ENCODE results near the gene DAG1.

Gene DAG1

DNA sequence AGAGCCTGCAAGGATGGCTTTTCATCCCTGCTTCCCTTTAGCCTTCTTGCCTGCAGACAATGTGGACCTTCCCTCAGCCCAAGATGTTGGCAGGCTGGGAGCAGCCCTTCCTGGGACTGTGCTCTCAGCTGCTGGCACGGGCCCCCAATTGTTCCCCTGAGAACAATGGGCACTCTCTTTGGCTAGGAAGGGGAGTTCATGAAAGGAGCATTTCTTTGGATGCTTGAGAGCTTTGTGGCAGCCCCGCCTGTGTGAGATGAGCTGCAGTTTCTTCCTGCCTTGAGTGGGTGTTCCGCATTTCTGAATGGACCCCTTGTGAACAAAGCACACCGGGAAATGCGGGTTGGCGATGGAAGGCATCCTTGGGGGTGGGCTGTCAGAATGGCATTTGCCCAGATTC, 49.2 kb downstream of the DAG1 start:
- no peak for DNase-seq

DNA sequence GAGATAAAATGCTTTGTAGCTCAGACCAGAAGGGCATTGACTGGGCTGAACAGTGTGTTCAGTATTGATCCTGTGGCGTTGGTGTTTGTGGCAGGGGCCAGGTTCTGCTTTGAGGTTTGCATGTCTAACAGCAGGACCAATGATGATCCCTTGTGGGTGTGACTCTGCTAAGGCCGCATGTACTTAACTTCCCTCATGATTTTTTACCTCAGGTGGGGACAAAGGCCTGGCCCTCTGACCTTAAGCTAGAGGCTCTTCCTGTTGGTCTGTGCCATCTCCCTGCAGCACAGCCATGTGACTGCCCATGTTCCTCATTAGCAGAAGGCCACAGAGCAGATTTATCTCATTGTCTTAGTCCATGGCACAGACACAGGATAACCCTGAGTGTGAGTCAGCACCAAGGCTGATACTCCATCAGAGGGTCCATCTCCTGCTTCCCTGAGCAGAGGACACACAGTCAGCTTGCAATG, 49.9 kb downstream of the DAG1 start:
- DNase-seq, result no peak

DNA sequence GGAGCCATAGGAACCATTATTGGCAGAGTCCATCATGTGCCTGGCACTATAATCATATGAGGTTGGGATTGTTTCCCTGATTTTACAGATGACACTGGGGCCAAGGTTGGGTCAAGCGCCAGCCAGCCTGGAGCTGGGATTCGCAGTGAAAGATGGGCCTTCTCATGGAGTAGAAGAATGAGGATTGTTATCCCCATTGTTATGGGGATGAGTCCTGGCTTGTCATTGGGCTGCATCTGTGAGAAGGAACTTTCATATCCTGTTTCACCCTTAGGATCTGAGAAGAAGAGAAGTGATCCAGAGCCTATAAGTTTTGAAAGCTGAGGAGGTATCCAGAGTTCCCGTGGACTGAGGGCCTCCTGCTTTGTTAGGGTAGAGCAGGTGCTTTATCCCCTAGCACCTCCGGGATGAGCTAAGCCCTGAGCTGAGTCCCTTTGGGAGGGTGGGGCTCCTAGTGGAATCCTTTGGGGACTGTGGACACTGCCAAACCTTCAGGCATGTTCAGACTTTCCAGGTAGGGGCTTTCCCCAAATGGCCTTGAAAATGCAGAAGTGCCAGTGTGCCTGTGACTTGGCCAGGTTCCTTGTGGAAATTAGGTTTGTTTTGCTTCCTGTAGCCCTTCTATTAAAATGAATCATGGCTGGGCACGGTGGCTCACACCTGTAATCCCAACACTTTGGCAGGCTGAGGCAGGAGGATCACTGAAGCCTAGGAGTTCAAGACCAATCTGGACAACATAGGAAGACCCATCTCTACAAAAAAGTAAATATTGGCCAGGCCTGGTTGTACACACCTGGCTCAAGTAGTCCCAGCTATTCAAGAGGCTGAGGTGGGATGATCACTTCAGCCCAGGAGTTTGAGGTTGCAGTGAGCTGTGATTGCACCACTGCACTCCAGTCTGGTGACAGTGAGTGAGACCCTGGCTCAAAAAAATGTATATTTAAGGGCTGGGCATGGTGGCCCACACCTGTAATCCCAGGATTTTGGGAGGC, 54.0 kb downstream of the DAG1 start:
- no peak for DNase-seq

DNA sequence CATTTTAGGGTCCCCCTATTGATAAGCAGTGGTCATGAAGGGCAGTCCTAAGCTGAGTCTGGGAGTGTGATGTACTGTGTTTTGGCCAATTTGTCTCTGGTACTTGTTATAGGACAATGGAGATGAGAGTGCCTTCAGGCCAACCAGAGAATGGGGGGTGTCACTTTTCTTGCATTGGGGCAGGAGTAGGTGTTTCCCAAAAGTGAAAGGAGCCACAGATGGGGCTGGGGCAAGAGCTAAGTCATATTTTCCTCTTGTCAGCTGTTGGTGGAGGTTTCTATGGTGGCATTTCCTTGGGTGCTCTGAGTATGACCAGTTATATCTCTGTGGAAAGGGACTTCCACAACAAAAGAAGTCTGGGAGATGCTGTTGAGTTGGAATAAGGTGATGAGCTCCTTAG, 59.5 kb downstream of the DAG1 start:
- no peak for DNase-seq

DNA sequence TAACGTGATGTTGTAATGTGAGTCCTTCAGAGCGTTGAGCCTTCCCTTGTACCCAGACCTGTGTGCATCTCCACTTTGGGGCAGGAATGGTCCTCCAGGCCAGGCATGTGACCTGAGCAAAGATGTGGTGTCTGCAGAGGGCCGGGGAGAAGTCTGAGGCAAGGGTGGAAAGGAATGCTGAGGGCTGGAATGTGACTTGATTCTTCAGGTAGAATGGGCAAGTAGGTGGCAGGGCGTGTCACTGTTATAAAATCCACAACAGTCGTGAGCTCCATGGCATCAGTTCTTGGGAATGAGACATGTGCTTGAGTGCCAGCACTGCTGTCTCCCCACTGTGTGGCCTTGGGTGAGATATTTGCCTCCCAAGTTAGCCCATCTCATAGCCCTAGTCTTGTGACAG, 60.2 kb downstream of the DAG1 start:
- DNase-seq, result no peak

DNA sequence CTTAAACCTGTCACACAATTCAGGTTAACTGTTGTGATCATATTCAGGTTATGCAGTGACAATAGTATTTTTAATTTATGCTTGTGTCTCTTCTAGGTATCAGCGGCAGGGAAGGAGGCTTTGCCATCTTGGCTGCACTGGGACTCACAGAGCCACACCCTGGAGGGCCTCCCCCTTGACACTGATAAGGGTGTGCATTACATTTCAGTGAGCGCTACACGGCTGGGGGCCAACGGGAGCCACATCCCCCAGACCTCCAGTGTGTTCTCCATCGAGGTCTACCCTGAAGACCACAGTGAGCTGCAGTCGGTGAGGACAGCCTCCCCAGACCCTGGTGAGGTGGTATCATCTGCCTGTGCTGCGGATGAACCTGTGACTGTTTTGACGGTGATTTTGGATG, 60.6 kb downstream of the DAG1 start:
- DNase-seq, result no peak

DNA sequence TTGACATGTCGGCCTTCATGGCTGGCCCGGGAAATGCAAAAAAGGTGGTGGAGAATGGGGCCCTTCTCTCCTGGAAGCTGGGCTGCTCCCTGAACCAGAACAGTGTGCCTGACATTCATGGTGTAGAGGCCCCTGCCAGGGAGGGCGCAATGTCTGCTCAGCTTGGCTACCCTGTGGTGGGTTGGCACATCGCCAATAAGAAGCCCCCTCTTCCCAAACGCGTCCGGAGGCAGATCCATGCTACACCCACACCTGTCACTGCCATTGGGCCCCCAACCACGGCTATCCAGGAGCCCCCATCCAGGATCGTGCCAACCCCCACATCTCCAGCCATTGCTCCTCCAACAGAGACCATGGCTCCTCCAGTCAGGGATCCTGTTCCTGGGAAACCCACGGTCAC, 61.2 kb downstream of the DAG1 start:
- no peak for DNase-seq

DNA sequence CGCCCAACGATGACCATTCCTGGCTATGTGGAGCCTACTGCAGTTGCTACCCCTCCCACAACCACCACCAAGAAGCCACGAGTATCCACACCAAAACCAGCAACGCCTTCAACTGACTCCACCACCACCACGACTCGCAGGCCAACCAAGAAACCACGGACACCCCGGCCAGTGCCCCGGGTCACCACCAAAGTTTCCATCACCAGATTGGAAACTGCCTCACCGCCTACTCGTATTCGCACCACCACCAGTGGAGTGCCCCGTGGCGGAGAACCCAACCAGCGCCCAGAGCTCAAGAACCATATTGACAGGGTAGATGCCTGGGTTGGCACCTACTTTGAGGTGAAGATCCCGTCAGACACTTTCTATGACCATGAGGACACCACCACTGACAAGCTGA, 61.6 kb downstream of the DAG1 start:
- no peak for DNase-seq

DNA sequence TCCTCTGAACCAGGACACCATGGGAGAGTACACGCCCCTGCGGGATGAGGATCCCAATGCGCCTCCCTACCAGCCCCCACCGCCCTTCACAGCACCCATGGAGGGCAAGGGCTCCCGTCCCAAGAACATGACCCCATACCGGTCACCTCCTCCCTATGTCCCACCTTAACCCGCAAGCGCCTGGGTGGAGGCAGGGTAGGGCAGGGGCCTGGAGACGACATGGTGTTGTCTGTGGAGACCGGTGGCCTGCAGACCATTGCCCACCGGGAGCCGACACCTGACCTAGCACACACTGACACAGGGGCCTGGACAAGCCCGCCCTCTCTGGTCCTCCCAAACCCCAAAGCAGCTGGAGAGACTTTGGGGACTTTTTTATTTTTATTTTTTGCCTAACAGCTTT, 63.0 kb downstream of the DAG1 start:
- DNase-seq, result no peak

DNA sequence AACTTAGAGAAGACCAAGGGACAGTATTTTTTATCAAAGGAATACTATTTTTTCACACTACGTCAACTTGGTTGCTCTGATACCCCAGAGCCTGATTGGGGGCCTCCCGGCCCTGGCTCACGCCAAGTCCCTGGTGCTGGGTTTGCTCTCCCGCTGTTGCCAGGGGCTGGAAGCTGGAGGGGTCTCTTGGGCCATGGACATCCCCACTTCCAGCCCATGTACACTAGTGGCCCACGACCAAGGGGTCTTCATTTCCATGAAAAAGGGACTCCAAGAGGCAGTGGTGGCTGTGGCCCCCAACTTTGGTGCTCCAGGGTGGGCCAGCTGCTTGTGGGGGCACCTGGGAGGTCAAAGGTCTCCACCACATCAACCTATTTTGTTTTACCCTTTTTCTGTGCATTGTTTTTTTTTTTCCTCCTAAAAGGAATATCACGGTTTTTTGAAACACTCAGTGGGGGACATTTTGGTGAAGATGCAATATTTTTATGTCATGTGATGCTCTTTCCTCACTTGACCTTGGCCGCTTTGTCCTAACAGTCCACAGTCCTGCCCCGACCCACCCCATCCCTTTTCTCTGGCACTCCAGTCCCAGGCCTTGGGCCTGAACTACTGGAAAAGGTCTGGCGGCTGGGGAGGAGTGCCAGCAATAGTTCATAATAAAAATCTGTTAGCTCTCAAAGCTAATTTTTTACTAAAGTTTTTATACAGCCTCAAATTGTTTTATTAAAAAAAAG, 63.9 kb downstream of the DAG1 start:
- DNase-seq, result no peak

DNA sequence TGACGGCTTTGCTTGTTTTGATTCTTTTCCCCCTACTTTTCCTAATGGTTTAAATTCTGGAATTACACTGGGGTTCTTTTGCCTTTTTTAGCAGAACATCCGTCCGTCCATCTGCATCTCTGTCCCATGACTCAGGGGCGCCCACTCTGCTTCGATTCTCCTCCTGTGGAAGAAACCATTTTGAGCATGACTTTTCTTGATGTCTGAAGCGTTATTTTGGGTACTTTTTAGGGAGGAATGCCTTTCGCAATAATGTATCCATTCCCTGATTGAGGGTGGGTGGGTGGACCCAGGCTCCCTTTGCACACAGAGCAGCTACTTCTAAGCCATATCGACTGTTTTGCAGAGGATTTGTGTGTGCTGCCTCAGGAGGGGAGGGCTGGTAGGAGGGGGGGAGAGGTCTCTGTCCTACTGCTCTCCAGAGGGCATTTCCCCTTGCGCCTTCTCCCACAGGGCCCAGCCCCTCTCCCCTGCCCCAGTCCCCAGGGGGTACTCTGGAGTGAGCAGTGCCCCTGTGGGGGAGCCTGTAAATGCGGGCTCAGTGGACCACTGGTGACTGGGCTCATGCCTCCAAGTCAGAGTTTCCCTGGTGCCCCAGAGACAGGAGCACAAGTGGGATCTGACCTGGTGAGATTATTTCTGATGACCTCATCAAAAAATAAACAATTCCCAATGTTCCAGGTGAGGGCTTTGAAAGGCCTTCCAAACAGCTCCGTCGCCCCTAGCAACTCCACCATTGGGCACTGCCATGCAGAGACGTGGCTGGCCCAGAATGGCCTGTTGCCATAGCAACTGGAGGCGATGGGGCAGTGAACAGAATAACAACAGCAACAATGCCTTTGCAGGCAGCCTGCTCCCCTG, 64.7 kb downstream of the DAG1 start:
- peak; percentile 46 to 68 for DNase-seq

DNA sequence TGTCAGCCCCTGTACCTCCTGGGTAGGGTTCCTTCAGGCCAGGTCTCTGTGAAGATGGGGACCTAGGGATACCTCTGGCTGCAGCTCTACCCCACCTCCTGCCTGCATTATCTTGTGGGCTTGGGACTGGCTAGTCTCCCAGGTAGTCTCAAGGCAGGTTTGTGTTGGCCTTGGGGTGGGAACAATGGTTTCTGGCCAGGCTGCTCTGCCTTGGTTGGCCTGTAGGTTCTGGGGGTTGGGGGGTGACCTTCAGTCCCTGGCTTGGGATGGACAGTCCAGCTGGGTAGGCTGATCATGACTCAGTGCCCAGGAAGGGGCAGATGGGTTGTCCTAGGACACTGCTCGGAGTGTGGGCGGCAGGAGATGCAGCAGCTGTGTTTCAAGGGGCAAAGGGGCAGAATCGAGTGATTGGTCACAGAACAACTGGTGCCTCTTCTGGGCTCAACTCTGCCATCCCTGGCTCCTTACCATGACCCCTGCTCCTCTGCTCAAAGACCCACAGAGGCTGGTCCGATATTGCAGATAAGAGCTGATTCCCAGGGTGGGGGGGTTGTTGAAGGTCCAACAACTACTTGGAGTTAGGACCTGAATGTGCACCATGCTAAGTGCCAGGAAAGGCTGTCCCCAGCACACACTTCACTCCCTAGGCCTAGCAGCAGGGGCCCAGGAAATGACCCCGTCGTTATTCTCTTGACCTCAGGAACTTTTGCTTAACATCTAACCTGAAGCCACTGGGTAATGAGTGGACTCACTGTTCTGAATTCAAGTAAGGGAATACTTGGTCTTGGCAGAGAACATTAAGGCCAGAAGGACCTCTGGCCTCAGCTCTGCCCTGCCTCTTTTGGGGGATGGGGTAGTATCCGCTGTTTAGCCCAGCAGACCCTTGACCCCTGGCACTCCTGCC, 66.2 kb downstream of the DAG1 start:
- DNase-seq, result no peak

DNA sequence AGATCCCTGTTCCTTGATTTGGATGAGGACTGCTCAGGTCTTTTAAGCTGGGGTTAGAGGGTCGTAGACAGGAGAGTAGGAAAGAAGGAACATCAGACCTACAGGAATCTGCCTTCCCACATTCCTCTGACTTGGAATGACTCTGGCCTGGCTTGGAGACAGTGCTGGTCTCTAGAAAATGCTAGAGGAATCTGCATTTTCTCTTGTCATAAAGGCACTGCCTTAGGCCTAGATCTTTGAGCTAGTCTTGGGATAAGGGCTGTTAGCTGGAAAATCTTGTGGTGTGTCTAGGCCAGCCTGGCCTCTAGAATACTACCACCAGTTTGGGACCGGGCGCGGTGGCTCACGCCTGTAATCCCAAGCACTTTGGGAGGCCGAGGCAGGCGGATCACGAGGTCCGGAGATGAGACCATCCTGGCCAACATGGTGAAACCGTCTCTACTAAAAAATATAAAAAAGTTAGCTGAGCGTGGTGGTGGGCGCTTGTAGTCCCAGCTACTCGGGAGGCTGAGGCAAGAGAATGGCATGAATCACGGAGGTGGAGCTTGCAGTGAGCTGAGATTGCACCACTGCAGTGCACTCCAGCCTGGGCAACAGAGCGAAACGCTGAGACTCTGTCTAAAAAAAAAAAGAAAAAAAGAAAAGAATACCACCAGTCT, 66.9 kb downstream of the DAG1 start:
- no peak for DNase-seq

DNA sequence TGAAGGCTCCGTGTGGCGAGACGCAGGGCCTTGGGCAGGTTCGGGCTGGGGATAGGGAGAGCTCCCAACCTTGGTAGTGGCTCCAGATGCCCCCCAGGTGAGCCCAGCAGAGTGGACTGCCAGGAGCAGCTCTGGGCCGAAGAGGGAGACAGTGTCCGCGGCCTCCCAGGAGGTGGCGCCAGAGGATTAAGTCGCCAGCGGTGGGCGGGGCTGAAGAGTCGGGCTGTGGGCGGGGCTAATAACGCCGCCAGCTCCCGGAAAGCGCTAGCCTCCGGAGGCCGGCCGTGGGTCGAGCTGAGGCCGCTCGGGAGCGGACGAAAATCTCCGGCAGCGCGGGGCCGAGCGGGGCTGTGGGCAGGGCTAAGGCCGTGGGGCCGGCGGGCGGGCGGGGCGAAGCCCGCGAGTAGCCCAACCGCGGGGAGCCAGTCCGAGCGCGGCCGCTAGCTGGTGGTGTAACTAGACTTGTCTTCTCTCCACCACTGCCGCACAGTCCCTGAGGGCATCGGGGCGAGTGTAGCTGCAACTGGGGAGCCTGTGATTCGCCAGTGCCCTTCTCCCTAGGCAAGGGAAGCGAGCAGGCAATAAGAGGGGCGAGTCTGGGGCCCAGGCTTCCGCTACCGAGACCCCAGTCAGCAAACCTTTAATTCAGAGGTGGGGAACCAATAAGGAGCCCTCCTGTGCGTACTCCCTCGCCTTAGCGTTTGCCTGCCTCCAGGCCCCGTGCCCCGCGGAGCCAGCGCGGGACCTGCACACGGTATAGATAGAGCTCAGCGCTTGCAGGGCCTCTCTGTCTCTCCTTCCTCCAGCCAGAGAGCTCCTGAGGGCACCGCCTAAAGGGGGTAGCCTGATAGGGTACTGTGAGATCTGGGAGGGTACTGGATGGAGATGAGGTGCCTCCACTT, 69.8 kb downstream of the DAG1 start:
- peak; percentile 88 for DNase-seq

DNA sequence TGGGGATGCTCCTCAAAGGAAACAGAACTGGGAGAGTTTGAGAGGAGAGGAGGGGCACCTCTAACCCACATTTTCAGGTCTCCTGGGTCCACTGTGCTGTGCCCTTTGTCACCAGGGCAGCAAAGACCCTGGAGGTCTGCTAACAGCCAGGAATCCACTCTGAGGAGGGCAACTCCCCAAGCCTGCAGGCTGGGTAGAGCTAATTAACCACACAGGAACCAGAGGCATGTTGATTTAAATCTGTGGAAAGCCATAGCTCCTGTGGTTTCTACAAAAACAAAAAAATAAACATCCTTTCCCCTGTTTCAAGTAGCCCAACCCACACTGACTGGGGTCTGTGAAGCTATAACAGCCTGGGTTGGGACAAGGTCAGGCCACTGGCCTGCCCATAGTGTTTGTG, 82.0 kb downstream of the DAG1 start:
- DNase-seq, result no peak

DNA sequence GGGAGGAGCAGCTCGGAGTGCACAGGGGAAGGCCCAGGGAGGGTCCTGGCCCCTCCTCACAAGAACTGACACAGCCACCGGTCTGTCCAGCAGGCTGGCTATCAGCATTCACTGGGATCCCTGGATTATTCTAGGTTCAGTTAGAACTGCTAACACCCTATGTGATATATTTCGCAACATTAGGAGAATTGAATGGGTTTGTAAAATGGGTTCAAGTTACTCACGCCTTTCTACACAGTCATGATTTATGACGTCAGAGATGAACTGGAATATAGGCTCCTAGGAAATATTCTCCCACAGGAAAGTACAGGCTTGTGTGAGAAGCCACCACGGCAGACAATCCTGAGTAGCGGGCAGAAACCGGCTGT, 83.2 kb downstream of the DAG1 start:
- peak in 1 of 2 experiments; percentile 36 for DNase-seq

DNA sequence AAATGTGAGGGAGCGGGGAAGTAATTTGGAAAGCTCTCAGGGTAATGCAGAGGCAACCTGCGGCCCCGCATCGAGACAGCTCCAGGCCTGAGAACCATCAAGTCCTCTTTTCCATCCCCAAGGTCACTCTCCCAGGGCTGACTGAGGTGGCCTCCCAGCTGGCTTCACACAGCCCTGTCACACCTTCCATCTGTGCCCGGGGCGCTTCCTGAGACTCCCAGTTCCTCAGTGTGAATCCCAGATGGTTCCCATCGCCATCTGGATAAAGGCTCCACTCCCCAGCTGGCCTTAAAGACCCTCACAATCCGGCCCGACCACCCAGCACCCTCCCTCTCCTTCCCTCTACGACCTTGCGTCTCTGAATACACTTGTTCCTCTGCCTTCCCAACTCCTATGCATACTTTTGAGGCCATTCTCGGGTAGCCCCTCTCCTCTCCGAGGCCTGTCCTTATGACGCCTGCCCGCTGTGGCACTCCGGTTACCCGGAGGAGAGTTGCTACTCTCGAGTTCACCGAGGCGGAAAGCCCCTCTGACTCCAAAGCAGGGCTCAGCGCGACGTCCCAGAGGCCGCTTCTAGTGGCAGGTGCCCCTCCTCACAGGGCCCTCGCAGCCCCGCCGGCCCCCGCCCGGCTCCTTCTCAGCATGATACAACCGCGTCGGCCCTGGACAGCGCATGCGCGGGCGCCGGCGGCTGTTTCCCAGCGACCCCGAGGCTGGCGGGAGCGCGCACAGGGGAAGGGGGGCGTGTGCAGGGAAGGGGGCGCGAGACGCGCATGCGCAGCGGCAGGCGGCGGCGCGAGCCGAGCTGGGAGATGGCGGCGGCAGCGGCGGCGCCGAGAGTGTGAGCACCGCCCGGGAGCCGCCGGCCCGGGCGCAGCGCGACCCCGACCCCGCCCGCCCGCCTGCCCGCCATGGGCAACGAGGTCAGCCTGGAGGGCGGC, 83.9 kb downstream of the DAG1 start, which contains the start of gene BSN:
Gene BSN (plus strand): TSS at position 786 of the 941 bp plus-strand sequence. CDS start 126 bp downstream, at position 912.
- DNase-seq, result peak; percentile 86 to 90

DNA sequence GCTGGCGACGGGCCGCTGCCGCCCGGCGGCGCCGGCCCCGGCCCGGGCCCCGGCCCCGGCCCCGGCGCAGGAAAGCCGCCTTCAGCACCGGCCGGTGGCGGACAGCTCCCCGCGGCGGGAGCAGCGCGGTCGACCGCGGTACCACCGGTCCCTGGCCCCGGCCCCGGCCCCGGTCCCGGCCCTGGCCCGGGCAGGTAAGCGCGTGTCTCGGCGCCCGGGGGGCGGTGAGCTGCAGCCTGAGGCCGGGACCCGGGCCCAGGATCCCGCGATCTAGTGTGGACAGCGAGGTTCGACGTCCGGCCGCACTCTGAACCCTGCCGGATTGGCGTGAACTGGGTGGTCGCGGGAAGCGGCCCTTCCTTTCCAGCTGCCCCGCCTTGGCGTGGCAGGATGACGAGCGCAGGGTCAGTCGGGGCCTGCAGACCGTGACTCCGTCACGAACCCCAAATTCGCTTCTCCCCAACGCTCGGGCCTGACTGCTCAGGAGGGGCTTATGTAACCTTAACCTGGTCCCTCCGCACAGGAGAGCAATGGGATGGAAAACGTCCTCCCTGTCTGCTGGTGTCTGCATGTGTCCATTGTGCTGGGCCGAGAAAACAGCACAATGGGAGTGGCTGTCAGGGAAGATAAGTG, 84.7 kb downstream of the DAG1 start:
- no peak for DNase-seq

All from SHP77 (cell line).